K562 (cell line): ENCODE measurements around the gene YOD1. TPM values are rescaled to one million over a fixed set of nuclear protein-coding genes. Genes with fewer than 3 reads are reported as not detected.

ENCODE experiments used
- ATAC-seq: fragments of 200-7000 bp; cut with Tn5 transposase; 3 replicates; pipeline ENCODE4 v1.9.1; 2020; ENCODE audit warnings: moderate library complexity
- BruUV-seq: library from RNA; stranded (reverse); fragments of 400-500 nt; replicated peaks from 2 replicates; lab custom pipeline; 2021; lab: Mats Ljungman, UMichigan
- CTCF ChIA-PET: fragments of 300-600 bp; formaldehyde crosslinking; extraction: SDS; loops from one replicate; lab custom pipeline; 2021; ENCODE audit warnings: low intra/inter-chr PET ratio; lab: Yijun Ruan, JAX
- POLR2A ChIA-PET: fragments of 300-600, 350-650 bp; sonication (Branson Sonifier 250); formaldehyde crosslinking; extraction: SDS; loops from one replicate; lab custom pipeline; 2021; ENCODE audit warnings: antibody characterized with exemption, inconsistent platforms; lab: Yijun Ruan, JAX
- DNase-seq, 4 experiments: peaks; one replicate each; pipeline versions ENCODE4 v3.0.0 to v3.0.0-alpha.2; 2011 to 2018; ENCODE audit warnings: low spot score in 3 of 4, mixed read lengths in 3 of 4; ENCODE audit errors: extremely low read depth in 1 of 4
- FAIRE-seq: peaks from 2 replicates; lab custom pipeline; 2011; peaks lifted over from hg19 to GRCh38; lab: Jason Lieb, UNC
- H2AFZ ChIP-seq: 2 replicates; pipeline ENCODE4 v1.6.0; 2011; ENCODE audit warnings: low read depth, low read length, control low read depth, inconsistent platforms
- H3K27ac ChIP-seq: fragments of 200-600 bp; 3 replicates; pipeline ENCODE4 v1.8.0; 2011; ENCODE audit warnings: low read depth, mild to moderate bottlenecking, control low read depth, inconsistent platforms, low read length, moderate library complexity, mixed read lengths; ENCODE audit errors: extremely low read depth
- H3K27me3 ChIP-seq, 2 experiments: fragments of 300-600 bp in 1 of 2; 2 replicates in 1 of 2; 3 replicates in 1 of 2; pipeline versions ENCODE4 v1.6.0 to v1.8.0; 2011; ENCODE audit warnings: inconsistent platforms in 2 of 2, low read length in 2 of 2, mild to moderate bottlenecking in 1 of 2, mixed read lengths in 1 of 2, moderate library complexity in 1 of 2; ENCODE audit not compliant: control insufficient read depth in 2 of 2, insufficient read depth in 2 of 2
- H3K36me3 ChIP-seq: fragments of 300-600 bp; 3 replicates; pipeline ENCODE4 v1.8.0; 2011; ENCODE audit warnings: mild to moderate bottlenecking, low read length, inconsistent platforms; ENCODE audit not compliant: control insufficient read depth, insufficient read depth
- H3K4me1 ChIP-seq, 2 experiments: fragments of 200-600 bp in 1 of 2; replicated peaks in 1 of 2; 2 replicates in 1 of 2; 3 replicates in 1 of 2; pipeline versions ENCODE4 v1.5.1 to v1.8.0; 2011; ENCODE audit warnings: inconsistent platforms in 2 of 2, low read length in 2 of 2, mild to moderate bottlenecking in 1 of 2, mixed read lengths in 1 of 2, moderate library complexity in 1 of 2; ENCODE audit not compliant: control insufficient read depth in 2 of 2, insufficient read depth in 2 of 2
- H3K4me2 ChIP-seq: 2 replicates; pipeline ENCODE4 v1.6.1; 2011; ENCODE audit warnings: low read length, control low read depth, inconsistent platforms, mixed read lengths; ENCODE audit not compliant: insufficient read depth
- H3K4me3 ChIP-seq: fragments of 200-600 bp; sonication (generic), shearing (Covaris generic); 2 replicates; pipeline ENCODE4 v1.5.1; 2016; ENCODE audit warnings: control low read depth, inconsistent platforms
- H3K79me2 ChIP-seq: fragments of 200-600 bp; 3 replicates; pipeline ENCODE4 v1.8.0; 2011; ENCODE audit warnings: low read length, inconsistent platforms; ENCODE audit not compliant: control insufficient read depth, insufficient read depth
- H3K9ac ChIP-seq, 2 experiments: 2 replicates each; pipeline versions ENCODE4 v1.6.0 to v1.6.1; 2011; ENCODE audit warnings: low read depth in 2 of 2, low read length in 2 of 2, control low read depth in 1 of 2, inconsistent platforms in 1 of 2, mild to moderate bottlenecking in 1 of 2, mixed read lengths in 1 of 2; ENCODE audit not compliant: insufficient read depth in 1 of 2
- H3K9me1 ChIP-seq: one replicate; pipeline ENCODE4 v1.6.0; 2011; ENCODE audit warnings: inconsistent platforms, mild to moderate bottlenecking, low read length, moderate library complexity; ENCODE audit not compliant: control insufficient read depth, insufficient read depth
- H3K9me3 ChIP-seq: replicated peaks from 2 replicates; pipeline ENCODE4 v1.5.1; 2011; ENCODE audit warnings: low read depth, low read length, inconsistent platforms; ENCODE audit not compliant: control insufficient read depth, insufficient read depth
- H4K20me1 ChIP-seq: replicated peaks from 2 replicates; pipeline ENCODE4 v1.6.1; 2011; ENCODE audit warnings: low read length, inconsistent platforms, mixed read lengths; ENCODE audit not compliant: control insufficient read depth, insufficient read depth
- ARID1B ChIP-seq: fragments of 450-650 bp; IDR thresholded peaks from 2 replicates; pipeline ENCODE4 v1.6.1; 2016; ENCODE audit warnings: antibody characterized with exemption, mild to moderate bottlenecking, inconsistent platforms
- CHD1 ChIP-seq: fragments of 200-600 bp; sonication (generic); IDR thresholded peaks from one replicate; pipeline ENCODE4 v1.6.1; 2012; ENCODE audit warnings: mild to moderate bottlenecking, moderate library complexity, low read length, inconsistent platforms
- CHD4 ChIP-seq: fragments of 200-600 bp; sonication (generic); IDR thresholded peaks from 3 replicates; pipeline ENCODE4 v1.6.1; 2012; ENCODE audit warnings: low read depth, mild to moderate bottlenecking, mixed read lengths, low read length, inconsistent platforms; ENCODE audit not compliant: insufficient read depth, insufficient replicate concordance, poor library complexity, severe bottlenecking
- EWSR1 ChIP-seq: fragments of 450-650 bp; IDR thresholded peaks from 2 replicates; pipeline ENCODE4 v1.6.1; 2018; ENCODE audit warnings: borderline replicate concordance, mild to moderate bottlenecking, low read depth, moderate library complexity; ENCODE audit not compliant: partially characterized antibody
- HDAC2 ChIP-seq: fragments of 450-650 bp; IDR thresholded peaks from 2 replicates; pipeline ENCODE4 v1.6.1; 2016; ENCODE audit warnings: mild to moderate bottlenecking
- LARP7 ChIP-seq: fragments of 450-650 bp; IDR thresholded peaks from 2 replicates; pipeline ENCODE4 v1.6.1; 2016
- POLR2H ChIP-seq: IDR thresholded peaks from 2 replicates; pipeline ENCODE4 v1.6.1; 2016; ENCODE audit warnings: missing genetic modification characterization, low read depth, mild to moderate bottlenecking, control low read depth, missing compliant biosample characterization, moderate library complexity
- POU5F1 ChIP-seq: fragments of 150-350 bp; IDR thresholded peaks from 2 replicates; pipeline ENCODE4 v1.6.1; 2014; ENCODE audit warnings: borderline replicate concordance, low read length, low read depth, mild to moderate bottlenecking; ENCODE audit not compliant: partially characterized antibody
- SRF ChIP-seq, 2 experiments: fragments of 250-450, 450-650 bp in 1 of 2; sonication (Bioruptor Pico) in 1 of 2; sonication (generic) in 1 of 2; formaldehyde crosslinking; IDR thresholded peaks; 2 replicates each; pipeline versions ENCODE4 v1.5.0 to v1.5.1; 2020 to 2022; ENCODE audit warnings: mild to moderate bottlenecking in 1 of 2, missing genetic modification reagents in 1 of 2
- ZNF436 ChIP-seq: fragments of 250-450, 450-650 bp; sonication (Bioruptor Pico); formaldehyde crosslinking; IDR thresholded peaks from 2 replicates; pipeline ENCODE4 v1.7.0; 2020; ENCODE audit warnings: mild to moderate bottlenecking
- ZNF551 ChIP-seq: fragments of 250-450 bp; sonication (Bioruptor Pico); IDR thresholded peaks from 2 replicates; pipeline ENCODE4 v1.5.0; 2021; ENCODE audit warnings: mild to moderate bottlenecking, moderate library complexity
- ZSCAN32 ChIP-seq: fragments of 450-650 bp; formaldehyde crosslinking; IDR thresholded peaks from 2 replicates; pipeline ENCODE4 v1.4.0; 2020; ENCODE audit warnings: mild to moderate bottlenecking, moderate library complexity
- WGBS: fragments of 100-300 bp; shearing (Covaris generic); methylation state at CpG from one replicate; pipeline ENCODE4 v1.1.6; 2016; ENCODE audit warnings: low coverage, mixed read lengths; ENCODE audit not compliant: insufficient coverage; ENCODE audit errors: missing lambda C conversion rate; 5-methylcytosine and 5-hydroxymethylcytosine counted together
- in situ Hi-C: fragments of 300-500 bp; cut with MboI; formaldehyde crosslinking; loops from 4 replicates; pipeline ENCODE4 v1.15.0; 2018; ENCODE audit warnings: inconsistent platforms, mixed read lengths
- intact Hi-C: fragments of 100-400 bp; cut with micrococcal nuclease; formaldehyde crosslinking; loops from 2 replicates; pipeline ENCODE4 v1.14.2; 2022
- polyA plus RNA-seq, 8 experiments: library from polyadenylated mRNA; depleted of rRNA in 4 of 8; stranded (reverse) in 5 of 8; unstranded in 3 of 8; fragments of >200 nt; fragmentation: Nextera tagmentation in 2 of 8; fragmentation: Illumina TruSeq in 1 of 8; extraction: Ambion mirVana in 2 of 8; extraction: Trizol in 1 of 8; gene quantifications; 2 replicates each; pipeline versions ENCODE4 v1.2.1 to v1.2.3, GENCODE V29; 2011 to 2014; ENCODE audit warnings: inconsistent platforms in 1 of 8, missing spikeins in 1 of 8
- total RNA-seq, 7 experiments: library from RNA; depleted of rRNA in 6 of 7; stranded (reverse); fragments of >200 nt in 6 of 7; fragmentation: Illumina TruSeq in 2 of 7; extraction: Trizol in 2 of 7; gene quantifications; 2 replicates each; pipeline versions ENCODE4 v1.2.1 to v1.2.3, GENCODE V29; 2011 to 2021; ENCODE audit warnings: low replicate concordance in 1 of 7
- TF ChIP-seq, protein P1 (sequence below): fragments of 150-350 bp; conservative IDR thresholded peaks from 2 replicates; pipeline ENCODE4 v1.6.1; 2014; ENCODE audit warnings: low read length
- TF ChIP-seq, protein P2 (sequence below): fragments of 250-450 bp; sonication (Bioruptor Pico); IDR thresholded peaks from 2 replicates; pipeline ENCODE4 v1.8.0; 2021; ENCODE audit warnings: moderate library complexity, mild to moderate bottlenecking, inconsistent platforms
- TF ChIP-seq, protein P3 (sequence below): sonication (generic); formaldehyde crosslinking; IDR thresholded peaks from 2 replicates; pipeline ENCODE4 v1.8.0; 2022; ENCODE audit warnings: missing genetic modification reagents, mild to moderate bottlenecking, moderate library complexity, borderline replicate concordance
- TF ChIP-seq, protein P4 (sequence below): fragments of 450-650 bp; IDR thresholded peaks from 2 replicates; pipeline ENCODE4 v1.6.1; 2016

YOD1 gene
- total and polyA plus RNA-seq, 9 of the 15 experiments (the other 6 are each of a cell fraction or from before 2014, with no cell fraction given) = 18.2 to 78.1 (median 46.9) TPM

DNA sequence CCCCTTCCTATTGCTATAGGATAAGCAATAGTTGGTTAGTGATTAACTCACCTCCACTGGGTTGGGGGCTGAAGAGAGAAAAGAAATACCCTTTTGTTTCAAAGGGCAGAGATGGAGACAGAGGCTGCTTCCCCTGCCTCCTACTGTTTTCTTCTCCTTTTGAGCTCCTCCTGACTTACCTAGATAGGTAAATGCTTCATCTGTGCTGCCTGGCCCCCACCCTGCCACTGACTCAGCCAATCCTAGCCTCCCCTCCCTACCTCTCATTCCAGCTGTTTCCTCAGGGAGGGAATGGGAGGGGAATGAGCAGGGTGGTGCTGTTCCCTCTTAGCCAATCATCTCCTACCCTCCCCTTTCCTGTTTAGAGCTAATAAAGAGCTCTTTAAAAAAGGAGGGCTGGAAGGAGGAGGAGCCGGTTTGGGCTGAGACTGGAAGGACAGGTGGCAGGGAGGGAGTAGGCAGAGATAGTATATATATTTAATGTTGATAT lies 18.4 kb downstream of the YOD1 start, which contains the start of gene C1orf116:
Gene C1orf116, minus strand, starts transcription at position 229 of the 490 bp plus-strand sequence. CDS start 5,158 bp downstream, outside the sequence.
- Histone ChIP-seq H3K79me2 (no peaks in the 10 kb centered on the region; the same call in 2 of the 3 replicates), H2AFZ (peak within 1 kb of the TSS; percentile 81), H3K4me2 (peak within 1 kb of the TSS; percentile 59), H3K9ac (peak within 1 kb of the TSS; percentile 34 to 45; a peak in 3 of 4 replicates), H3K4me3 (no peak within 1 kb of the TSS), H3K27ac (peak within 1 kb of the TSS; percentile 44), H3K4me1 (peaks cover 13 to 94% of the 10 kb centered on the region in 2 experiments), H3K9me1 (no peaks in the 10 kb centered on the region), H4K20me1 (no peaks in the 10 kb centered on the region), H3K27me3 (no peaks in the 10 kb centered on the region), H3K9me3 (no peaks in the 10 kb centered on the region), H3K36me3 (no peaks in the 10 kb centered on the region)
- CTCF ChIA-PET = no interaction called here
- no TSS peak for BruUV-seq
- intact Hi-C loops = no loop called here
- peak; percentile 93 to 98 (median 97) for DNase-seq
- in situ Hi-C loops = no loop called here
- peak; percentile 91 for FAIRE-seq
- POLR2A ChIA-PET = interaction anchor here (0.7 to 9.0 kb wide), 9 partner anchors 8 to 319 kb away, joined by 3 to 104 read pairs (median 6); partner anchors contain the start of genes PFKFB2 and YOD1
- WGBS = 0% methylated on average over 1 of the region's 1 CpG
- peak; percentile 88 for ATAC-seq
- TF ChIP-seq, protein P1, sequence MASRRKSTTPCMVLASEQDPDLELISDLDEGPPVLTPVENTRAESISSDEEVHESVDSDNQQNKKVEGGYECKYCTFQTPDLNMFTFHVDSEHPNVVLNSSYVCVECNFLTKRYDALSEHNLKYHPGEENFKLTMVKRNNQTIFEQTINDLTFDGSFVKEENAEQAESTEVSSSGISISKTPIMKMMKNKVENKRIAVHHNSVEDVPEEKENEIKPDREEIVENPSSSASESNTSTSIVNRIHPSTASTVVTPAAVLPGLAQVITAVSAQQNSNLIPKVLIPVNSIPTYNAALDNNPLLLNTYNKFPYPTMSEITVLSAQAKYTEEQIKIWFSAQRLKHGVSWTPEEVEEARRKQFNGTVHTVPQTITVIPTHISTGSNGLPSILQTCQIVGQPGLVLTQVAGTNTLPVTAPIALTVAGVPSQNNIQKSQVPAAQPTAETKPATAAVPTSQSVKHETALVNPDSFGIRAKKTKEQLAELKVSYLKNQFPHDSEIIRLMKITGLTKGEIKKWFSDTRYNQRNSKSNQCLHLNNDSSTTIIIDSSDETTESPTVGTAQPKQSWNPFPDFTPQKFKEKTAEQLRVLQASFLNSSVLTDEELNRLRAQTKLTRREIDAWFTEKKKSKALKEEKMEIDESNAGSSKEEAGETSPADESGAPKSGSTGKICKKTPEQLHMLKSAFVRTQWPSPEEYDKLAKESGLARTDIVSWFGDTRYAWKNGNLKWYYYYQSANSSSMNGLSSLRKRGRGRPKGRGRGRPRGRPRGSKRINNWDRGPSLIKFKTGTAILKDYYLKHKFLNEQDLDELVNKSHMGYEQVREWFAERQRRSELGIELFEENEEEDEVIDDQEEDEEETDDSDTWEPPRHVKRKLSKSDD = no peak
- TF ChIP-seq SRF (CRISPR knock-in tag; IDR thresholded peaks at IDR 0.05) (peak in 1 of 2 experiments; percentile 81; a peak in 1 of 4 replicates), LARP7 (no peak), ZNF436 (CRISPR knock-in tag) (no peak), ARID1B (peak; percentile 39), POLR2H (tag) (no peak), ZSCAN32 (no peak), CHD1 (no peak), ZNF551 (CRISPR knock-in tag) (no peak), POU5F1 (no peak), EWSR1 (no peak), HDAC2 (peak; percentile 49; the same call in 1 of the 2 replicates), CHD4 (no peak)
- TF ChIP-seq, protein P2, sequence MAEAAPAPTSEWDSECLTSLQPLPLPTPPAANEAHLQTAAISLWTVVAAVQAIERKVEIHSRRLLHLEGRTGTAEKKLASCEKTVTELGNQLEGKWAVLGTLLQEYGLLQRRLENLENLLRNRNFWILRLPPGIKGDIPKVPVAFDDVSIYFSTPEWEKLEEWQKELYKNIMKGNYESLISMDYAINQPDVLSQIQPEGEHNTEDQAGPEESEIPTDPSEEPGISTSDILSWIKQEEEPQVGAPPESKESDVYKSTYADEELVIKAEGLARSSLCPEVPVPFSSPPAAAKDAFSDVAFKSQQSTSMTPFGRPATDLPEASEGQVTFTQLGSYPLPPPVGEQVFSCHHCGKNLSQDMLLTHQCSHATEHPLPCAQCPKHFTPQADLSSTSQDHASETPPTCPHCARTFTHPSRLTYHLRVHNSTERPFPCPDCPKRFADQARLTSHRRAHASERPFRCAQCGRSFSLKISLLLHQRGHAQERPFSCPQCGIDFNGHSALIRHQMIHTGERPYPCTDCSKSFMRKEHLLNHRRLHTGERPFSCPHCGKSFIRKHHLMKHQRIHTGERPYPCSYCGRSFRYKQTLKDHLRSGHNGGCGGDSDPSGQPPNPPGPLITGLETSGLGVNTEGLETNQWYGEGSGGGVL = no peak
- TF ChIP-seq, protein P3, sequence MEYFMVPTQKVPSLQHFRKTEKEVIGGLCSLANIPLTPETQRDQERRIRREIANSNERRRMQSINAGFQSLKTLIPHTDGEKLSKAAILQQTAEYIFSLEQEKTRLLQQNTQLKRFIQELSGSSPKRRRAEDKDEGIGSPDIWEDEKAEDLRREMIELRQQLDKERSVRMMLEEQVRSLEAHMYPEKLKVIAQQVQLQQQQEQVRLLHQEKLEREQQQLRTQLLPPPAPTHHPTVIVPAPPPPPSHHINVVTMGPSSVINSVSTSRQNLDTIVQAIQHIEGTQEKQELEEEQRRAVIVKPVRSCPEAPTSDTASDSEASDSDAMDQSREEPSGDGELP (CRISPR knock-in tag) = peak; percentile 97
- TF ChIP-seq, protein P4, sequence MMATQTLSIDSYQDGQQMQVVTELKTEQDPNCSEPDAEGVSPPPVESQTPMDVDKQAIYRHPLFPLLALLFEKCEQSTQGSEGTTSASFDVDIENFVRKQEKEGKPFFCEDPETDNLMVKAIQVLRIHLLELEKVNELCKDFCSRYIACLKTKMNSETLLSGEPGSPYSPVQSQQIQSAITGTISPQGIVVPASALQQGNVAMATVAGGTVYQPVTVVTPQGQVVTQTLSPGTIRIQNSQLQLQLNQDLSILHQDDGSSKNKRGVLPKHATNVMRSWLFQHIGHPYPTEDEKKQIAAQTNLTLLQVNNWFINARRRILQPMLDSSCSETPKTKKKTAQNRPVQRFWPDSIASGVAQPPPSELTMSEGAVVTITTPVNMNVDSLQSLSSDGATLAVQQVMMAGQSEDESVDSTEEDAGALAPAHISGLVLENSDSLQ = no peak
